K562 (cell line): ENCODE results near the gene ZNF285. TPM values are rescaled to one million over a fixed set of nuclear protein-coding genes. Genes with fewer than 3 reads are reported as not detected.

Source experiments
- CHD1 ChIP-seq: fragments of 200-600 bp; sonication (generic); IDR thresholded peaks from one replicate; pipeline ENCODE4 v1.6.1; 2012; ENCODE audit warnings: mild to moderate bottlenecking, moderate library complexity, low read length, inconsistent platforms
- CREB1 ChIP-seq, 2 experiments: sonication (generic) in 1 of 2; formaldehyde crosslinking in 1 of 2; IDR thresholded peaks; 2 replicates each; pipeline versions ENCODE4 v1.6.1 to v1.8.0; 2012 to 2022; ENCODE audit warnings: inconsistent platforms in 1 of 2, mild to moderate bottlenecking in 1 of 2, missing genetic modification reagents in 1 of 2, moderate library complexity in 1 of 2
- ELF2 ChIP-seq: fragments of 250-450 bp; sonication (Bioruptor Pico); IDR thresholded peaks from 2 replicates; pipeline ENCODE4 v1.5.0; 2021; ENCODE audit warnings: mild to moderate bottlenecking
- ESRRB ChIP-seq: fragments of 250-450 bp; sonication (Bioruptor Pico); IDR thresholded peaks from 2 replicates; pipeline ENCODE4 v1.5.0; 2020; ENCODE audit warnings: mild to moderate bottlenecking, moderate library complexity, borderline replicate concordance
- ETV1 ChIP-seq: fragments of 450-650 bp; conservative IDR thresholded peaks from 2 replicates; pipeline ENCODE4 v1.6.1; 2016; ENCODE audit warnings: missing genetic modification characterization, control low read depth, low read depth, missing compliant biosample characterization
- ETV5 ChIP-seq: sonication (generic); formaldehyde crosslinking; IDR thresholded peaks from 2 replicates; pipeline ENCODE4 v1.4.0; 2020; ENCODE audit warnings: low read depth, mild to moderate bottlenecking, missing genetic modification reagents
- GABPA ChIP-seq: fragments of 200-800 bp; sonication (Bioruptor generic); conservative IDR thresholded peaks from 2 replicates; pipeline ENCODE4 v1.6.1; 2016; ENCODE audit warnings: low read depth, missing genetic modification characterization, missing compliant biosample characterization
- HDAC1 ChIP-seq, 2 experiments: fragments of 450-650 bp; IDR thresholded peaks; 2 replicates each; pipeline ENCODE4 v1.6.1; 2016 to 2017; ENCODE audit warnings: inconsistent platforms in 1 of 2, mild to moderate bottlenecking in 1 of 2, moderate library complexity in 1 of 2
- NFATC3 ChIP-seq: fragments of 450-650 bp; IDR thresholded peaks from 2 replicates; pipeline ENCODE4 v1.6.1; 2017; ENCODE audit warnings: mild to moderate bottlenecking
- NONO ChIP-seq, 2 experiments: fragments of 200-400 bp in 1 of 2; fragments of 450-650 bp in 1 of 2; formaldehyde crosslinking in 1 of 2; IDR thresholded peaks; 2 replicates each; pipeline ENCODE4 v1.6.1; 2017; ENCODE audit warnings: low read depth in 2 of 2, mild to moderate bottlenecking in 2 of 2, moderate library complexity in 2 of 2, low read length in 1 of 2
- RBM34 ChIP-seq: fragments of 200-400 bp; formaldehyde crosslinking; IDR thresholded peaks from 2 replicates; pipeline ENCODE4 v1.6.1; 2018; ENCODE audit warnings: low read length, borderline replicate concordance; ENCODE audit not compliant: insufficient read depth
- SAP30 ChIP-seq: fragments of 200-600 bp; sonication (generic); IDR thresholded peaks from 2 replicates; pipeline ENCODE4 v1.6.1; 2012; ENCODE audit warnings: borderline replicate concordance, low read depth, mild to moderate bottlenecking, moderate library complexity, low read length, control low read depth, inconsistent platforms; ENCODE audit not compliant: insufficient read depth, poor library complexity, severe bottlenecking
- SMC3 ChIP-seq: conservative IDR thresholded peaks from 2 replicates; pipeline ENCODE4 v1.6.1; 2011; ENCODE audit warnings: low read depth, low read length, improper control_type of control experiment; ENCODE audit not compliant: insufficient read depth
- ZNF121 ChIP-seq: sonication (generic); formaldehyde crosslinking; conservative IDR thresholded peaks from 2 replicates; pipeline ENCODE4 v1.8.0; 2022; ENCODE audit warnings: missing genetic modification reagents
- ZNF384 ChIP-seq: IDR thresholded peaks from 2 replicates; pipeline ENCODE4 v1.6.1; 2012; ENCODE audit warnings: low read depth, low read length, improper control_type of control experiment
- ZNF408 ChIP-seq: fragments of 250-450 bp; sonication (Bioruptor Pico); IDR thresholded peaks from 2 replicates; pipeline ENCODE4 v1.4.0; 2020; ENCODE audit warnings: low read depth, mild to moderate bottlenecking, moderate library complexity
- ZNF57 ChIP-seq: fragments of 450-650 bp; formaldehyde crosslinking; IDR thresholded peaks from 2 replicates; pipeline ENCODE4 v1.4.0; 2020; ENCODE audit warnings: mild to moderate bottlenecking, moderate library complexity
- polyA plus RNA-seq, 8 experiments: library from polyadenylated mRNA; depleted of rRNA in 4 of 8; stranded (reverse) in 5 of 8; unstranded in 3 of 8; fragments of >200 nt; fragmentation: Nextera tagmentation in 2 of 8; fragmentation: Illumina TruSeq in 1 of 8; extraction: Ambion mirVana in 2 of 8; extraction: Trizol in 1 of 8; gene quantifications; 2 replicates each; pipeline versions ENCODE4 v1.2.1 to v1.2.3, GENCODE V29; 2011 to 2014; ENCODE audit warnings: inconsistent platforms in 1 of 8, missing spikeins in 1 of 8
- total RNA-seq, 7 experiments: library from RNA; depleted of rRNA in 6 of 7; stranded (reverse); fragments of >200 nt in 6 of 7; fragmentation: Illumina TruSeq in 2 of 7; extraction: Trizol in 2 of 7; gene quantifications; 2 replicates each; pipeline versions ENCODE4 v1.2.1 to v1.2.3, GENCODE V29; 2011 to 2021; ENCODE audit warnings: low replicate concordance in 1 of 7
- TF ChIP-seq, protein P1 (sequence below): fragments of 250-450 bp; sonication (Bioruptor Pico); IDR thresholded peaks from 2 replicates; pipeline ENCODE4 v1.4.0; 2020; ENCODE audit warnings: mild to moderate bottlenecking
- TF ChIP-seq, protein P2 (sequence below): fragments of 200-400 bp; formaldehyde crosslinking; IDR thresholded peaks from 2 replicates; pipeline ENCODE4 v1.6.1; 2017; ENCODE audit warnings: mild to moderate bottlenecking, low read depth, low read length, moderate library complexity
- TF ChIP-seq, protein P3 (sequence below): fragments of 250-450 bp; sonication (Bioruptor Pico); IDR thresholded peaks from 2 replicates; pipeline ENCODE4 v1.8.0; 2022; ENCODE audit warnings: inconsistent platforms
- TF ChIP-seq, protein P4 (sequence below): sonication (generic); formaldehyde crosslinking; IDR thresholded peaks from 2 replicates; pipeline ENCODE4 v1.8.0; 2022; ENCODE audit warnings: mild to moderate bottlenecking, missing genetic modification reagents

ZNF285 gene
- total and polyA plus RNA-seq, 9 of the 15 experiments (the other 6 are each of a cell fraction or from before 2014, with no cell fraction given): 0.14 to 1.1 (median 0.50) TPM

GRCh38 chr19:44447916-44448674 is 46.7 kb upstream of the ZNF285 start, which contains the start of gene ZNF229 (continued):
- TF ChIP-seq HDAC1 (IDR thresholded peaks at IDR 0.05) (no peak), CHD1 (no peak), NONO (IDR thresholded peaks at IDR 0.05; ENCODE audit: low read depth in 2 of 2, low read length in 1 of 2) (no peak), CREB1 (IDR thresholded peaks at IDR 0.05) (peak; percentile 85), CREB1 (CRISPR knock-in tag; IDR thresholded peaks at IDR 0.05) (peak; percentile 73), ETV1 (tag) (peak; percentile 69), ZNF121 (CRISPR knock-in tag) (no peak), ELF2 (peak; percentile 25; the same call in 1 of the 2 replicates), RBM34 (no peak), SAP30 (no peak), GABPA (peak; percentile 91), SMC3 (no peak), NFATC3 (no peak), ZNF408 (no peak), ESRRB (CRISPR knock-in tag) (no peak), ZNF57 (no peak), ZNF384 (no peak), ETV5 (CRISPR knock-in tag) (0 out of 2 replicates have a peak, but pooled peaks have one; percentile 20)
- TF ChIP-seq, protein P1, sequence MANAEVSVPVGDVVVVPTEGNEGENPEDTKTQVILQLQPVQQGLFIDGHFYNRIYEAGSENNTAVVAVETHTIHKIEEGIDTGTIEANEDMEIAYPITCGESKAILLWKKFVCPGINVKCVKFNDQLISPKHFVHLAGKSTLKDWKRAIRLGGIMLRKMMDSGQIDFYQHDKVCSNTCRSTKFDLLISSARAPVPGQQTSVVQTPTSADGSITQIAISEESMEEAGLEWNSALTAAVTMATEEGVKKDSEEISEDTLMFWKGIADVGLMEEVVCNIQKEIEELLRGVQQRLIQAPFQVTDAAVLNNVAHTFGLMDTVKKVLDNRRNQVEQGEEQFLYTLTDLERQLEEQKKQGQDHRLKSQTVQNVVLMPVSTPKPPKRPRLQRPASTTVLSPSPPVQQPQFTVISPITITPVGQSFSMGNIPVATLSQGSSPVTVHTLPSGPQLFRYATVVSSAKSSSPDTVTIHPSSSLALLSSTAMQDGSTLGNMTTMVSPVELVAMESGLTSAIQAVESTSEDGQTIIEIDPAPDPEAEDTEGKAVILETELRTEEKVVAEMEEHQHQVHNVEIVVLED (CRISPR knock-in tag): 0 out of 2 replicates have a peak, but pooled peaks have one; percentile 47
- TF ChIP-seq, protein P2, sequence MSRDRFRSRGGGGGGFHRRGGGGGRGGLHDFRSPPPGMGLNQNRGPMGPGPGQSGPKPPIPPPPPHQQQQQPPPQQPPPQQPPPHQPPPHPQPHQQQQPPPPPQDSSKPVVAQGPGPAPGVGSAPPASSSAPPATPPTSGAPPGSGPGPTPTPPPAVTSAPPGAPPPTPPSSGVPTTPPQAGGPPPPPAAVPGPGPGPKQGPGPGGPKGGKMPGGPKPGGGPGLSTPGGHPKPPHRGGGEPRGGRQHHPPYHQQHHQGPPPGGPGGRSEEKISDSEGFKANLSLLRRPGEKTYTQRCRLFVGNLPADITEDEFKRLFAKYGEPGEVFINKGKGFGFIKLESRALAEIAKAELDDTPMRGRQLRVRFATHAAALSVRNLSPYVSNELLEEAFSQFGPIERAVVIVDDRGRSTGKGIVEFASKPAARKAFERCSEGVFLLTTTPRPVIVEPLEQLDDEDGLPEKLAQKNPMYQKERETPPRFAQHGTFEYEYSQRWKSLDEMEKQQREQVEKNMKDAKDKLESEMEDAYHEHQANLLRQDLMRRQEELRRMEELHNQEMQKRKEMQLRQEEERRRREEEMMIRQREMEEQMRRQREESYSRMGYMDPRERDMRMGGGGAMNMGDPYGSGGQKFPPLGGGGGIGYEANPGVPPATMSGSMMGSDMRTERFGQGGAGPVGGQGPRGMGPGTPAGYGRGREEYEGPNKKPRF: no peak
- TF ChIP-seq, protein P3, sequence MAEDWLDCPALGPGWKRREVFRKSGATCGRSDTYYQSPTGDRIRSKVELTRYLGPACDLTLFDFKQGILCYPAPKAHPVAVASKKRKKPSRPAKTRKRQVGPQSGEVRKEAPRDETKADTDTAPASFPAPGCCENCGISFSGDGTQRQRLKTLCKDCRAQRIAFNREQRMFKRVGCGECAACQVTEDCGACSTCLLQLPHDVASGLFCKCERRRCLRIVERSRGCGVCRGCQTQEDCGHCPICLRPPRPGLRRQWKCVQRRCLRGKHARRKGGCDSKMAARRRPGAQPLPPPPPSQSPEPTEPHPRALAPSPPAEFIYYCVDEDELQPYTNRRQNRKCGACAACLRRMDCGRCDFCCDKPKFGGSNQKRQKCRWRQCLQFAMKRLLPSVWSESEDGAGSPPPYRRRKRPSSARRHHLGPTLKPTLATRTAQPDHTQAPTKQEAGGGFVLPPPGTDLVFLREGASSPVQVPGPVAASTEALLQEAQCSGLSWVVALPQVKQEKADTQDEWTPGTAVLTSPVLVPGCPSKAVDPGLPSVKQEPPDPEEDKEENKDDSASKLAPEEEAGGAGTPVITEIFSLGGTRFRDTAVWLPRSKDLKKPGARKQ (CRISPR knock-in tag): 0 out of 2 replicates have a peak, but pooled peaks have one; percentile 30
- TF ChIP-seq, protein P4, sequence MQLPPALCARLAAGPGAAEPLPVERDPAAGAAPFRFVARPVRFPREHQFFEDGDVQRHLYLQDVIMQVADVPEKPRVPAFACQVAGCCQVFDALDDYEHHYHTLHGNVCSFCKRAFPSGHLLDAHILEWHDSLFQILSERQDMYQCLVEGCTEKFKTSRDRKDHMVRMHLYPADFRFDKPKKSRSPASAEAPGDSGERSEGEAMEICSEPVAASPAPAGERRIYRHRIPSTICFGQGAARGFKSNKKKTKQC: 0 out of 2 replicates have a peak, but pooled peaks have one; percentile 36
